ENCODE results near the gene C12orf42.
"Not testable (repeated sequence)": the region's sequence is repeated elsewhere in the genome, so short reads cannot be mapped to it uniquely, and the experiment has no call there.

The C12orf42 gene

GRCh38 chr12:103494734-103495468 lies 867 bp downstream of the C12orf42 start:
- no peak for DNase-seq

GRCh38 chr12:103494051-103494733 lies 1.6 kb downstream of the C12orf42 start:
- no peak for DNase-seq

- DNase-seq = no peak
Observed at GRCh38 chr12:103493199-103493598, 2.6 kb downstream of the C12orf42 start.

GRCh38 chr12:103482365-103482764 lies 13.4 kb downstream of the C12orf42 start:
- DNase-seq = no peak

- no peak for DNase-seq
Observed at GRCh38 chr12:103475073-103475472, 20.7 kb downstream of the C12orf42 start.

GRCh38 chr12:103470664-103471063 lies 25.1 kb downstream of the C12orf42 start:
- no peak for DNase-seq

- no peak for DNase-seq
Observed at GRCh38 chr12:103469719-103470118, 26.0 kb downstream of the C12orf42 start.

GRCh38 chr12:103468837-103469236 lies 26.9 kb downstream of the C12orf42 start:
- DNase-seq = no peak

GRCh38 chr12:103462675-103463074 lies 33.1 kb downstream of the C12orf42 start:
- no peak for DNase-seq

GRCh38 chr12:103457471-103457870 lies 38.3 kb downstream of the C12orf42 start:
- no peak for DNase-seq

- DNase-seq = no peak
Observed at GRCh38 chr12:103456006-103456405, 39.8 kb downstream of the C12orf42 start.

GRCh38 chr12:103455020-103455763 lies 40.6 kb downstream of the C12orf42 start:
- DNase-seq = no peak

GRCh38 chr12:103444983-103445382 lies 50.8 kb downstream of the C12orf42 start:
- DNase-seq = no peak

- no peak for DNase-seq
Observed at GRCh38 chr12:103442822-103443221, 52.9 kb downstream of the C12orf42 start.

GRCh38 chr12:103442182-103442555 lies 53.6 kb downstream of the C12orf42 start:
- no peak for DNase-seq

- peak; percentile 35 for DNase-seq
Observed at GRCh38 chr12:103441437-103442181, 54.2 kb downstream of the C12orf42 start.

- not testable (repeated sequence) for DNase-seq
Observed at GRCh38 chr12:103434165-103435105, 61.3 kb downstream of the C12orf42 start.

GRCh38 chr12:103431950-103432349 lies 63.8 kb downstream of the C12orf42 start:
- no peak for DNase-seq

GRCh38 chr12:103431387-103431786 lies 64.4 kb downstream of the C12orf42 start:
- no peak for DNase-seq

- not testable (repeated sequence) for DNase-seq
Observed at GRCh38 chr12:103425674-103426073, 70.1 kb downstream of the C12orf42 start.

- not testable (repeated sequence) for DNase-seq
Observed at GRCh38 chr12:103424849-103425586, 70.8 kb downstream of the C12orf42 start.

Data from RPMI8226 (cell line).